Measurements from ENCODE around the gene RAB44.

Gene RAB44

GRCh38 chr6:36677059-36677749 is 20.4 kb upstream of the RAB44 start:
- no peak overlapping the region for H2AFZ ChIP-seq (ENCODE audit: low read length)
- no peak overlapping the region for H3K4me3 ChIP-seq (ENCODE audit: low read depth, low read length, poor library complexity, severe bottlenecking)
- H3K27me3 ChIP-seq (ENCODE audit: insufficient read depth, low read length), result no peaks in the 10 kb centered on the region
- no peak for TF ChIP-seq EZH2 (IDR thresholded peaks at IDR 0.05; ENCODE audit: borderline replicate concordance, low read length)
- TF ChIP-seq, protein P1, sequence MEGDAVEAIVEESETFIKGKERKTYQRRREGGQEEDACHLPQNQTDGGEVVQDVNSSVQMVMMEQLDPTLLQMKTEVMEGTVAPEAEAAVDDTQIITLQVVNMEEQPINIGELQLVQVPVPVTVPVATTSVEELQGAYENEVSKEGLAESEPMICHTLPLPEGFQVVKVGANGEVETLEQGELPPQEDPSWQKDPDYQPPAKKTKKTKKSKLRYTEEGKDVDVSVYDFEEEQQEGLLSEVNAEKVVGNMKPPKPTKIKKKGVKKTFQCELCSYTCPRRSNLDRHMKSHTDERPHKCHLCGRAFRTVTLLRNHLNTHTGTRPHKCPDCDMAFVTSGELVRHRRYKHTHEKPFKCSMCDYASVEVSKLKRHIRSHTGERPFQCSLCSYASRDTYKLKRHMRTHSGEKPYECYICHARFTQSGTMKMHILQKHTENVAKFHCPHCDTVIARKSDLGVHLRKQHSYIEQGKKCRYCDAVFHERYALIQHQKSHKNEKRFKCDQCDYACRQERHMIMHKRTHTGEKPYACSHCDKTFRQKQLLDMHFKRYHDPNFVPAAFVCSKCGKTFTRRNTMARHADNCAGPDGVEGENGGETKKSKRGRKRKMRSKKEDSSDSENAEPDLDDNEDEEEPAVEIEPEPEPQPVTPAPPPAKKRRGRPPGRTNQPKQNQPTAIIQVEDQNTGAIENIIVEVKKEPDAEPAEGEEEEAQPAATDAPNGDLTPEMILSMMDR (IDR thresholded peaks at IDR 0.05; ENCODE audit: low read length), result no peak
- H3K79me2 ChIP-seq (ENCODE audit: insufficient read depth, low read length), result no peaks in the 10 kb centered on the region
- H3K4me1 ChIP-seq (ENCODE audit: insufficient read depth, low read length, severe bottlenecking), result peaks cover 45% of the 10 kb centered on the region
- no peaks in the 10 kb centered on the region for H3K9me2 ChIP-seq (ENCODE audit: low read depth, low read length)
- H3K27ac ChIP-seq (ENCODE audit: low read depth, low read length, poor library complexity, severe bottlenecking), result no peak overlapping the region
- 0 out of 2 replicates have a peak, but pooled peaks cover 3% of the 10 kb centered on the region for H3F3A ChIP-seq (ENCODE audit: insufficient read depth, low read length)
- H3K9me3 ChIP-seq (ENCODE audit: low read length), result no peaks in the 10 kb centered on the region
- H3K36me3 ChIP-seq (ENCODE audit: insufficient read depth, low read length), result no peaks in the 10 kb centered on the region
- no peaks in the 10 kb centered on the region for H4K20me1 ChIP-seq (ENCODE audit: insufficient read depth, low read length)
- no peak overlapping the region for H3K9ac ChIP-seq (ENCODE audit: low read length)
- H3K4me2 ChIP-seq (ENCODE audit: low read length), result no peak overlapping the region

DNA sequence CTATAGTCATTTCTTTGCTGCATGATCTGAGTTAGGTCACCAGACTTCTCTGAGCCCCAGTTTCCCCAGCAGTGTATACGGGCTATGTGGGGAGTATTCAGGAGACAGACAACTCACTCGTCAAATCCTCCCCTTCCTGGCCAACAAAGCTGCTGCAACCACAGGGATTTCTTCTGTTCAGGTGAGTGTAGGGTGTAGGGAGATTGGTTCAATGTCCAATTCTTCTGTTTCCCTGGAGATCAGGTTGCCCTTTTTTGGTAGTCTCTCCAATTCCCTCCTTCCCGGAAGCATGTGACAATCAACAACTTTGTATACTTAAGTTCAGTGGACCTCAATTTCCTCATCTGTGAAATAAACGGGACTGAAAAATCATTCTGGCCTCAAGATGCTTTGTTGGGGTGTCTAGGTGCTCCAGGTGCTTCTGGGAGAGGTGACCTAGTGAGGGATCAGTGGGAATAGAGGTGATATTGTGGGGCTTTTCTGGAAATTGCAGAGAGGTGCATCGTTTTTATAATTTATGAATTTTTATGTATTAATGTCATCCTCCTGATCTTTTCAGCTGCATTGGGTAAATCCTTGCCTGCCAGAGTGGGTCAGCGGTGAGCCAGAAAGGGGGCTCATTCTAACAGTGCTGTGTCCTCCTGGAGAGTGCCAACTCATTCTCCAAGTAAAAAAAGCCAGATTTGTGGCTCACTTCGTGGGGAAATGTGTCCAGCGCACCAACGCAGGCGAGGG is 19.7 kb upstream of the RAB44 start:
- H4K20me1 ChIP-seq (ENCODE audit: insufficient read depth, low read length), result no peaks in the 10 kb centered on the region
- peak overlapping the region; percentile 75 for H3K4me2 ChIP-seq (ENCODE audit: low read length)
- 0 out of 2 replicates have a peak, but pooled peaks cover 3% of the 10 kb centered on the region for H3F3A ChIP-seq (ENCODE audit: insufficient read depth, low read length)
- no peaks in the 10 kb centered on the region for H3K9me3 ChIP-seq (ENCODE audit: low read length)
- no peaks in the 10 kb centered on the region for H3K27me3 ChIP-seq (ENCODE audit: insufficient read depth, low read length)
- H3K36me3 ChIP-seq (ENCODE audit: insufficient read depth, low read length), result no peaks in the 10 kb centered on the region
- H3K4me3 ChIP-seq (ENCODE audit: low read depth, low read length, poor library complexity, severe bottlenecking), result peak overlapping the region; percentile 58
- no peaks in the 10 kb centered on the region for H3K79me2 ChIP-seq (ENCODE audit: insufficient read depth, low read length)
- H3K9me2 ChIP-seq (ENCODE audit: low read depth, low read length), result no peaks in the 10 kb centered on the region
- no peak overlapping the region for H2AFZ ChIP-seq (ENCODE audit: low read length)
- no peak overlapping the region for H3K9ac ChIP-seq (ENCODE audit: low read length)
- H3K27ac ChIP-seq (ENCODE audit: low read depth, low read length, poor library complexity, severe bottlenecking), result no peak overlapping the region
- H3K4me1 ChIP-seq (ENCODE audit: insufficient read depth, low read length, severe bottlenecking), result peaks cover 52% of the 10 kb centered on the region
- TF ChIP-seq, protein P1 (IDR thresholded peaks at IDR 0.05; ENCODE audit: low read length), result no peak
- no peak for TF ChIP-seq EZH2 (IDR thresholded peaks at IDR 0.05; ENCODE audit: borderline replicate concordance, low read length)

DNA sequence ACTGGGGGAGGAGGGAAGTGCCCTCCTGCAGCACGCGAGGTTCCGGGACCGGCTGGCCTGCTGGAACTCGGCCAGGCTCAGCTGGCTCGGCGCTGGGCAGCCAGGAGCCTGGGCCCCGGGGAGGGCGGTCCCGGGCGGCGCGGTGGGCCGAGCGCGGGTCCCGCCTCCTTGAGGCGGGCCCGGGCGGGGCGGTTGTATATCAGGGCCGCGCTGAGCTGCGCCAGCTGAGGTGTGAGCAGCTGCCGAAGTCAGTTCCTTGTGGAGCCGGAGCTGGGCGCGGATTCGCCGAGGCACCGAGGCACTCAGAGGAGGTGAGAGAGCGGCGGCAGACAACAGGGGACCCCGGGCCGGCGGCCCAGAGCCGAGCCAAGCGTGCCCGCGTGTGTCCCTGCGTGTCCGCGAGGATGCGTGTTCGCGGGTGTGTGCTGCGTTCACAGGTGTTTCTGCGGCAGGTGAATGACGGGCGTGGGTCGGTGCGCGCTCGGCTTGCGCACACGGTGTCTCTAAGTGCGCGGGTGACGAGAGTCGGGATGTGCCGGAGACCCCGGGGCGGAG is 19.1 kb upstream of the RAB44 start, which contains the start of gene CDKN1A:
Gene CDKN1A (plus strand): TSS at position 227 of the 555 bp plus-strand sequence. CDS start 5,388 bp downstream, outside the sequence.
- H2AFZ ChIP-seq (ENCODE audit: low read length), result no peak within 1 kb of the TSS
- peak within 1 kb of the TSS; percentile 58 for H3K4me3 ChIP-seq (ENCODE audit: low read depth, low read length, poor library complexity, severe bottlenecking)
- no peaks in the 10 kb centered on the region for H3K36me3 ChIP-seq (ENCODE audit: insufficient read depth, low read length)
- 0 out of 2 replicates have a peak, but pooled peaks cover 3% of the 10 kb centered on the region for H3F3A ChIP-seq (ENCODE audit: insufficient read depth, low read length)
- no peaks in the 10 kb centered on the region for H4K20me1 ChIP-seq (ENCODE audit: insufficient read depth, low read length)
- H3K9me3 ChIP-seq (ENCODE audit: low read length), result no peaks in the 10 kb centered on the region
- H3K4me2 ChIP-seq (ENCODE audit: low read length), result peak within 1 kb of the TSS; percentile 75
- H3K9ac ChIP-seq (ENCODE audit: low read length), result peak within 1 kb of the TSS; percentile 48; the same call in 1 of the 2 replicates
- TF ChIP-seq, protein P1 (IDR thresholded peaks at IDR 0.05; ENCODE audit: low read length), result no peak
- no peak for TF ChIP-seq EZH2 (IDR thresholded peaks at IDR 0.05; ENCODE audit: borderline replicate concordance, low read length)
- no peaks in the 10 kb centered on the region for H3K9me2 ChIP-seq (ENCODE audit: low read depth, low read length)
- no peaks in the 10 kb centered on the region for H3K27me3 ChIP-seq (ENCODE audit: insufficient read depth, low read length)
- no peaks in the 10 kb centered on the region for H3K79me2 ChIP-seq (ENCODE audit: insufficient read depth, low read length)
- H3K27ac ChIP-seq (ENCODE audit: low read depth, low read length, poor library complexity, severe bottlenecking), result no peak within 1 kb of the TSS
- peaks cover 58% of the 10 kb centered on the region for H3K4me1 ChIP-seq (ENCODE audit: insufficient read depth, low read length, severe bottlenecking)

All from OCI-LY1 (cell line).